ENCODE data around the gene ENHO. TPM values are rescaled to one million over a fixed set of nuclear protein-coding genes. Genes with fewer than 3 reads are reported as not detected.

Gene ENHO
- total RNA-seq = under 0.01 TPM in 1 of 2 replicates, not detected in the other

DNA sequence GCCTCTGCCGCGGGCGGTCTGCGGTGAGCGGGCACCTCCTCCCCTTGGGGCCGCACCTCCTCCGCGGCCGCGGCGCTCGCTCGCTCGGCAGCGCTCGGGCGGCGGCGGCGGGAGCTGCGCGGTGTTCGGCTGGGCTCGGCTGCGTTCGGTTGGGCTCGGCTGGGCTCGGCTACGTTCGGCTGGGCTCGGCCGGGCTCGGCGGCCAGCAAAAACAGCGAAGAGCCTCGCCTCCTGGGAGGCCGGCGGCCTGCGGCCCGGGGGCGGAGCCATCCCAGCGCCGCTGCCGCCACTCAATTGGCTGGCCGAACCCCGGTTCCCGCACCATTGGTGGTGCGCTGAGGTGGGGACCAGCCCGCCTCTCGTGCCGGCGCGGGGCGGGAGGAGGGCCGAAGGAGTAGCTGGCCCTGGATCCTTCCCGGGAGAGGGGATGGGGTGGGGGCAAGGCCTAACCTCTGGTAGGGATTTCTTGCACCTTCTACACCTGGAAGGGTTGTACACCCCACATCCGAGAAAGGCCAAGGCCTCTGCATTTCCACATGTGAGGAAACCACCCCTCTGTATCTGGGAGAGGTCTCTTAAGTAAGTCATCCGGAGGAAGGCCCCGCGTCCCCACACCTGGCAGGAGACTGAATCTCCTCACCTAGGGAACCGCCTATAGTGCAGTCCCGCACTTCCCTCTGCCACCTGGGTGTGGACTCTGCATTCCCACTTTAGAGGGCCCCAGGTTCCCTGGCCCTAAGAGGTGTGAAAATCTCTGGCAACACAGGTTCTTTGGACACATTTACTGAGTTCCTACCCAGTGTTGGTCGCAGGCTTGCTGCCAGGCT lies at the start of gene ENHO:
TSS of gene ENHO (minus strand) at position 20 of the 827 bp plus-strand sequence. CDS start 1,295 bp downstream, outside the sequence.
- DNase-seq (ENCODE audit: low read depth in 2 of 2) = peak; percentile 57 to 89

DNA sequence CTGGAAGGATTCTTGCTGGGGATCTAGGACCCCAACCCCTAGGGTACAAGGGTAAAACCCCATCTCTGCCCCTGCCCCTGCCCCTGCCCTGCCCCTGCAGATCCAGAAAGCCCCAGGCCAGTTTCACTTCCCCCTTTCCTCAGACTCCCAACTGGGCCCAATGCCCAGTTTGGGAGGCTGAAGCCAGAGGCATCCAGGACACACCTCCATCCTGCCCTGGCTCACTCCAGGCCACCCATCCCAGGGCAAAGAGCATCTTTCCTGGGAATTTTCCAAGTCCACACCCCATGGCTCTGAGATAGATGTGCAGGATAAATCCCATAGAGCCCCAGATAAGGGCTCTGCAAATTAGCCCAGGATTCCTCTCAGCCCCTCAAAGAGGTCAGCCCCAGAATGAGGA lies 49.3 kb upstream of the ENHO start:
- no peak for DNase-seq (ENCODE audit: low read depth in 2 of 2)

DNA sequence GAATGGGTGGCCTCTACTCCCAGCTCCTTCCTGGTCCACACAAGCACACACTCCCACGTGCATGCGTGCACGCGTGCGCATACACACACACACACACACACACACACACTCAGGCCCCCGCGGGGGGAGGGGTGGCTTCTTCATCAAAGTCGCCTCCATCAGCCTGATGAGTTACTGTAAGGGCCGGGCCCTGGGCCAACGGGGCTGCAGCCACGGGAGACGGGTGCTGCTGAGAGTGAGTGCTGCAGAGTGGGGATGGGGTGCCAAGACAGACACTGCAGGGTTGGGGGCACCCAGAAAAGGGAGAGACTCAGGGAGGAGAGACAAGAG lies 48.7 kb upstream of the ENHO start:
- no peak for DNase-seq (ENCODE audit: low read depth in 2 of 2)

DNA sequence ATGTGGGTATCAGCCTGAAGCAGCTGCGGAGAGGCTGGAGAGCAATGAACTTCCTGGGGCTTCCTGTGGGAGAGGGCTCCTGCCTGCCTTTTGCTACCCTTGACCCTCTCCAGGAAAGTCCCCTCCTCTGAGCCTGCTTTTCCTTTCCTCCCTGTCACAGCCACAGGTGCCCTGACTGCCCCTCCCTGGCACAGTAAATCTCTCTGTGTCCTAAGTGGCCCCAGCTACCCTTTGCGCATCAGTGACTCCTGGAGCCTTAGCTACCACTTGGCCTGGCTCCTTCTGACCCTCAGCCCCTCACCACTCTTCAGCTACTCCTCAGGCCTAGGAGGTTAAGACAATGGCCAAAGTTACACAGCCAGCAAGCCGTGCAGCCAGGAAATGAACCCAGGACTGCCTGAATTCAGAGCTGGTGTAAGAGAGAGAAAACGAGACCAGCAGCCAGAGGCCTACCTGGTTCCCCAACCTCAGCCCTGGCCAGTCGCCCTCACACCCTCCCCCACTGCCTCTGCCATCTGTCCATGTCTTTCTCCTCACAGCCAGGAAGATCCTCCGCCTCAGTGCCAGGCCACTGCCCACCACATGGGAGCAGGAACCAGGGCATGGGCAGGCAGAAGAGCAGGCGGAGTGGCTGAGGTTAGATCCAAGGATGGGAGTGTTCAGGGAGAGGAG lies 48.2 kb upstream of the ENHO start:
- DNase-seq (ENCODE audit: low read depth in 2 of 2) = no peak

DNA sequence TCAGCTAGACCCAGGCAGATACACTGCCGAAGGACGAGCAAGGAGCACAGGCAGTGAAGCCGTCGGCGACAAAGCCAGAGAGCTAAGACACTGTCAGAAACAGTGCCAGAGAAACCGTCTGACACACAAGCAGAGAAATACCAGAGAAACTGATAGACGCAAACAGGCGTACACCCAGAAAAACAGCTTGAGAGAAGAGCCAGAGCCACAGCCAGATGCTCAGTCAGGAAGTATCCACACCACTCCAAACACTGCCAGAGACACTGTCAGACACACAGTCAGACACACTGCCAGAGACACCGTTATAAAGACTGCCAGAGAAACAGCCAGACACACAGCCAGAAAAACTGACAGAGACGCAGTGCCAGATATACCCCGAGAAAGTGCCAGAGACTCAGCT lies 47.6 kb upstream of the ENHO start:
- no peak for DNase-seq (ENCODE audit: low read depth in 2 of 2)

DNA sequence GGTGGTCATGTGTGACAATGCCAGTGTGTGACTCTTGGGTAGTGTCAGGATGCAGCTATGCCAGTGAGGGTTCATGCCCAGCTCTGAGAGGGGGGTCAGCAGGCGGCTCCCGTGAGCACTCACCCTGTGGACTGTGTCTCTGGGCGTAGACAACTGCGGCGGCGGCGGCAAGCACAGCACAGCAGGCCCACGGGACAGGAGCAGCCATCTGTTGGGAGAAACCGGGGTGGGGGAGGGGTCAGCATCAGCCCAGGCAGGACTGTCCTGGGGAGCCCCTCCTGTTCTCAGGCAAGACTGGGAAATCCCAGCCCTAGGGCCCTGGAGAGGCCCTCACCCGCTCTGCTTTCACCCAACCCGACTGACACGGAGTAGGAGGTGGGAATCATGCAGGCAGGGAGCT lies 46.0 kb upstream of the ENHO start:
- DNase-seq (ENCODE audit: low read depth in 2 of 2) = no peak

DNA sequence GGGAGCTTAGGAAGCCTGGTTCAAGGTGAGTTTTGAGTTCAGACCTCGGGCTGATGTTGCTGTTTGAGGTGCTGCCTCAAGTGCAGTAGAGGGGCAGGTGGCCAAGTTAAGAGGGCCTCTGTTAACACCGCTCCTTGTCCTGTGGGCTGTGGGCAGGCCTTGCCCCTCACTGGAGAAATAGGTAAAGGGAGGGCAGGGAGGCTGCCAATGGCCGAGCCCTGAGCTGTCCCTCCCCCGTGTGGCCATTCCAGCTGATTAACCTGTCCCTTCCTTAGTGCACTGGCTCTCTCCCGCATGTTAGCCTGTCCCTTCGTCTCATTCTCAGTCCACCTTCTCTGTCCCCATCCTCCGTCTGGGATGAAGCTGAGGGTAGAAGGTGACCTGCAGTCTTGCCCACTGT lies 45.3 kb upstream of the ENHO start:
- no peak for DNase-seq (ENCODE audit: low read depth in 2 of 2)

DNA sequence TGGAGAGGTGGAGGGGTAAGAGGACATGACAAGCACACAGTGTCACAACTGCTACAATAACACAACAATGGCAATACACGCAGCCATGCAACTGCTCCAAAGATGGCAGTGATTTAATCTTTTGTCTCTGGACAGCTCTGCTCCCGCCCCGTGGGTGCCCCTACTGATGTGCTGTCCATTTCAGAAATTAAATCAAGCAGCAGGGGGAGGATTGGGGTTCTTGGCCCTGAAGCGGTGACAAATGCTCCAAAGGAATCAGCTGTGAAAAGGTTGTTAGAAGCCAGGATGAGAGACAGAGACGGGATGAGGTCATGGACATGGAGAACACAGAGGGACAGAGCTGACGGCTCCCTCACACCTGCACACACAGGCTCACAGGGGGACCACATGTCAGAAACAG lies 44.2 kb upstream of the ENHO start:
- DNase-seq (ENCODE audit: low read depth in 2 of 2) = no peak

DNA sequence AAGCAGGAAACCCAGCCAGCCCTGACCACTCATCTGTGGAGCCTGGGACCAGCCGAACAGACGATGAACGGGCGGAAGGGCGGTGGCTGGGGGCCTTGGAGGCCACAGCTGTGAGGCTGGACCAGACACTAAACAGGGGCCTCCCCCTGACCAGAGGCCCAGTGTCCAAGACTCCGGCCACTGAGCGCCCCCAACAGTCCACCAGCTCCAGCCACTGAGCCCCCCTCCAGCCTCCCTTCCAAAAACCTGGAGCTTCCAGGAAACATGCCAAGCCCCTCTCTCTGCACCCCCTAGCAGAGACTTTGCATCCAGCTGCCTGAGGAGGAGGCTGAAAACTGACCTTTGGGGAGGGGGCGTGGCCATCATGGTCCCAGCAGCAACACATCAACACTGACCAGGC lies 43.5 kb upstream of the ENHO start:
- no peak for DNase-seq (ENCODE audit: low read depth in 2 of 2)

DNA sequence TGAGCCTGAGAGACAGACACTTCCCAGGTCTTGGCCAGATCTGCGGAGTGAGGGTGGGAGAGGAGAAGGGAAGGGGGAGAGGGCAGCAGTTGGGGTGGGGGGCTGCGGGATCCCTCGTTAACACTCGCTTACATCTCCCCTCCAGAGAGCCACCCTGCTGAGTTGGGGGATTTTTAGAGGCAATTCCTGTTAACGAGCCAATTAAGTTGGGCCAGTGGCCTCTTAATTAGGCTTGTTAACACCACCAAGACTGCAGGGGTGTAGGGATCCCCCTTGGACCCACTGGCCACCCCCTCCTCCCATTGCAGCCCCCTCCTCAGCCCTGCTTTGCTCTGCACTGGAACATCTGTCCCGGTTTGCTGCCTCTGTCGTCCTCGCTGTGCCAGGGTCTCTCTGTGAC lies 43.1 kb upstream of the ENHO start:
- DNase-seq (ENCODE audit: low read depth in 2 of 2) = no peak

DNA sequence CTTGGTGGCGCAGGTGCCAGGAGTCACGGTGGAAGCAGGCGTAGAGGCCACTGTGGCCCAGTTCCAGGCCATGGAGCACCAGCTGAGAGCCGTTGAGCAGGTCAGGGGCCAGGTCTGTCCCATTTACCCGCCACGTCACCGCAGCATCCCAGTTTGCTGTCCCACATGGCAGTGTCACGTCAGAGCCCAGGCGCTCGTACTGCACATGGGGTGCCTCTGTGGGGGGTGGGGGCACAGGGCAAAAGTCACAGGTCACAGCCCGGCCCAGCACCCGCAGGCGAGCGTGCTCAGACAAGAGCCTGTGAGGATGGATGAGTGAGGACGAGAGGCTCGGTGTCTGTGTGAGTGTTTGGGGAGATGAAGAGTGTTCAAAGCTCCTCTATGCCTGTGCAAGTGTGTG lies 41.8 kb upstream of the ENHO start:
- DNase-seq (ENCODE audit: low read depth in 2 of 2) = no peak

DNA sequence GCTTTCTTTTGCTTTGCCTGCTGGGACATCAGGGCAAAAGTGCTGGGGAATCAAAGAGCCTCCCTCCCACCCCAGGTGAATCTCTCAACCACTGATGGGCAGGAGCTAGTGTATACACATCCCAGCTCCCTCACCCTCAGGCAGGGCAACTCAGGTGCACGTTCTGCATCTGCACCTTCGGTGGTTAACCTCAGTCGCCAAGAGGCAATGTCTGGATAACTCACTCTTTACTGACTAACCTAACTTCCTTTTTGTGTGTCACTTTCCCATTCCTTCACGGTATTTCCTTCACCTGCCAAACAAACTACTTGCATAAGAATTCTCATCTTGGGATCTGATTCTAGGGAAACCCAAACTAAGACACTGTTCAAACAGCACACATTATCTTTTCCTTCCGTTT lies 40.5 kb upstream of the ENHO start:
- no peak for DNase-seq (ENCODE audit: low read depth in 2 of 2)

DNA sequence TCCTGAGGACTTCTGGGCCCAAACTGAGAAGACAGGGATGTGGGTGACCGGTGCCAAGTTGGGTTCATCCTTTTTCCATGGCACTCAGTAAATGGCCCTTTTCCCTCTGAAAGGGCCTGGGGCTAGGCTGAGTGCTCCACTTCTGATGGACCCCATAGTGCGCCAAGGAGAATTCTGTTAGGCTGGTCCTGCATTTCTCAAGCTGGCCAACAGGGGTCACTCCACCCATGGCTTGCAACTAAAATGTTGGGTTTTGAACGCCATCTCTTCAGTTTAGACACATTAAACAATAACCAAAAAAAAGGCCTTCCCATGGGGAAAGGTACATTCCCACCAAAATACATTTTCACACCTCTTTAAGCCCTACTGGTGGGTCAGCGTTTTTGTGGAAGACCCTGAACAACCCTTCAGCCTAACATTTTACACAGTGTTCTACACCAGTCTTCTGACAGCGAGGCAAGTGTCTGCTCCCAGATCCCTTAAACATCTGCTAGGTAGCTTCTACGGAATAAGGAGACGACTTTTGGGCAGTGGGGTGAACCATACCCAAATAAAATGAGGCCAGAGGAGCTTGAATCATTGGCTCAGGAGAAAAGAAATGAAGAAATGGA lies 39.5 kb upstream of the ENHO start:
- DNase-seq (ENCODE audit: low read depth in 2 of 2) = no peak

DNA sequence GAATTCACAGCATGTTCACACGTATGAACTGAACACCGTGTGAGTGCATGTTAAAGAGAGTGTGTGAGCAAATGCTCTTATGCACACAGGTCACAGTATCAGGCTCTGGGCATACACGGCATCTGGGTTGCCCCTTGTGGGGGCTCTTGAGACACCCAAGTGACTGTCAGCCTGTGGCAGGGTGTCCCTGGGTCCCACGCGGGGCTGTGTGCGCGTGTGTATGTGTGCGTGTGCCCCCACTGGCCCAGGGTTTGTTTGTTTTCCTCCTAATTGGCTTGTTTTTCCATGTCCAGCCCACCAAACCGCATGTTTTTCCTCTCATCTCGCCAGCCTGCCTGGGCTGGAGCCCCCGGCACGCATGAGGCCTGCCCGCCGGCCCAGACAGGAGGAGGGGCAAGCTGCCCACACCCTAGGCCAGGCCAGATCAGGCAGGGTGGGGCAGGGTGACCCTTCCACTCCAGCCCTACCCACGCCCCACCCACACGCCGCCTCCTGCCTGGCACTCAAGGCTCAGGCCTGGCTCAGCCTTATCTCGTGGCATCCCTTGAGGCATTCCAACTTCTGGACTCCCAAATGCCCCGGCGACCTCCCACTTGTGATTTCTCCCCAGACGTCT lies 37.9 kb upstream of the ENHO start:
- DNase-seq (ENCODE audit: low read depth in 2 of 2) = no peak

DNA sequence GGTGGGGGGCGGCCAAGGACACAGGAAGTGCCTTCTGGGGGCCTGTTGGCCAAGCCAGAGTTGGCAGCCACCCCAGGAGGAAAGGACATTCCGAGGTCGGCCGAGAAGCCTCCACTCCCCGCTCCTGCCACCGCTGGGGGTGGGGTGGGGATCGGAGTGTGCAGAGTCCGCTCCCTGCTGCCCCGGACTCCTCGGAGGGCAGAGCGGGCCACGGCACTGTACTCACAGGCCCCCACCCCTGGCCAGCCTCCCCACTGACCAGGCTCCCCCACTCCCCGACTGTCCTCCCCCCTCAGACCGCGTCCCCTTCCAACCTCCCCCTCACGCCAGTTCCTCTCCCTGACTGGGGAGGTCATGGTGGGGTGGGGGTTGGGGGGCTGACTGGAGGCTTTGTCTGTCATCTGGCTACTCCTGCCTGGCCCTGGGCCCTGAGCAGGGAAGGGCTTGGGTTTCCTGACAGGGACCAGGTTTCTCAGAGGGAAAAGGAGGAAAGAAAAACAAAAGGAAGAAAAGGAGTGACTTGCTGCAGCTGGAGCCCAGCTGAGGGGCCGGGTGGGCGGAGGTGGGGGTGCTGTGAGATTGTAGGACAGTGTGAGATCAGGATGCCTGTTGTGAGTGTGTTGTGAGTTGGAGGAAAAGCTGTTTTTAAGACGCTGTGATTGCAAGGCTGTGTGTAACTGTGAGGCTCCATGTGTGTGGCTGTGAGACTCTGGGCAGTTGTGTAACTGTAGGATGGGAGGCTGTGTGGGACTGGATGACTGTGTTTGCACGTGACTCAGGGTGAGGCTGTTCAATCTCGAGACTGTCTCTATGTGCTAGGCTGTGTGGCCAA lies 37.0 kb upstream of the ENHO start:
- DNase-seq (ENCODE audit: low read depth in 2 of 2) = no peak

DNA sequence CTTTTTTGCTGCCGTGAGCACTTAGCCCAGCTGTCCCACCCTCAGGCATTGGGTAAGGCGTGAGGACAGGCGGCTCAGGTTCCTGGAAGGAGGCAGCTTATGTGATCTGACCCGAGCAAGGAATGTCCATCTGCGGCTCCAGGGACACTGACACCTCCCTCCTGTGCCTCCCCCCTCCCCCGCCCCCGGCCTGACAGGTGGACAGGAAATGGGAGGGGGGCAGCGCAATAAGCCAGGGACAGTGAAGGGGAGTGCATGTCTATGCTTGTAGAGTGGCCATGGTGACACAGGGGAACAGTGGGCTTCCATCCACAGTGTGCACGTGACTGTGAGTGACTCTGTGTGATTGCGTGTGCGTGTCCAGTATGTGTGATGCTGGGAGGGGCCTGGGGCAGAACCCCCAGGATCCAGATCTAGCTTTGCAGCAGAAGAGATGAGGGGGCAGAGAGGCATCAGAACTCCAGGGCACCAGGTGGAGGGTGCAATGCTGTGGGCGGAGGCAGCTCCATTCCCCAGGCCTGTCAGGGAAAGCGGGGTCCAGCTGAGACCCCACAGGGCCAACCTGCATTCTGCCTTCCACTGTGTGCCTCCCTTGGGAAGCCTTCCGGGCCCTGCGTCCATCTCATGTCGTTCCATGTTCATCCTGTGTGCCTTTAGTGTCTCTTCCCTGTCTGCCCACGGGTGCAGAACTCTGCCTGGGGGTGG lies 36.3 kb upstream of the ENHO start:
- no peak for DNase-seq (ENCODE audit: low read depth in 2 of 2)

DNA sequence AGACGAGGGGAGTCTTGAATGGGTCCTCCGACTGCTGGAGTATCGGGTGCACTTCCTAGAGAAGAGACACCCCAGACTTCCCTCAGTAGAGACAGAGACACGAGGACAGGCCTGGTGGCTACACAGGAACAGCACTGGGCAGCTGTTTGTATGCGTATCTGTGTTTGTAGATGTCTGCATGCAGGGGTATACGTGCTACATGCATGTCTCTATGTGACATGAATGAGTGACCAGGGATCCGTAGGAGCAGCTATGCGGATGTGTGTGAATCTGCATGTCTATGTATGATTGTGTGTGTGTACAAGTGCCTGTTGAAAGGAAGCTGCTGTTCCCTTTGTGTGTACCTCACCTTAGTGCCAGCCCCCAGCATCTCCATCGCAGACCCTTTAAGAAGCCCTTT lies 35.6 kb upstream of the ENHO start:
- DNase-seq (ENCODE audit: low read depth in 2 of 2) = no peak

DNA sequence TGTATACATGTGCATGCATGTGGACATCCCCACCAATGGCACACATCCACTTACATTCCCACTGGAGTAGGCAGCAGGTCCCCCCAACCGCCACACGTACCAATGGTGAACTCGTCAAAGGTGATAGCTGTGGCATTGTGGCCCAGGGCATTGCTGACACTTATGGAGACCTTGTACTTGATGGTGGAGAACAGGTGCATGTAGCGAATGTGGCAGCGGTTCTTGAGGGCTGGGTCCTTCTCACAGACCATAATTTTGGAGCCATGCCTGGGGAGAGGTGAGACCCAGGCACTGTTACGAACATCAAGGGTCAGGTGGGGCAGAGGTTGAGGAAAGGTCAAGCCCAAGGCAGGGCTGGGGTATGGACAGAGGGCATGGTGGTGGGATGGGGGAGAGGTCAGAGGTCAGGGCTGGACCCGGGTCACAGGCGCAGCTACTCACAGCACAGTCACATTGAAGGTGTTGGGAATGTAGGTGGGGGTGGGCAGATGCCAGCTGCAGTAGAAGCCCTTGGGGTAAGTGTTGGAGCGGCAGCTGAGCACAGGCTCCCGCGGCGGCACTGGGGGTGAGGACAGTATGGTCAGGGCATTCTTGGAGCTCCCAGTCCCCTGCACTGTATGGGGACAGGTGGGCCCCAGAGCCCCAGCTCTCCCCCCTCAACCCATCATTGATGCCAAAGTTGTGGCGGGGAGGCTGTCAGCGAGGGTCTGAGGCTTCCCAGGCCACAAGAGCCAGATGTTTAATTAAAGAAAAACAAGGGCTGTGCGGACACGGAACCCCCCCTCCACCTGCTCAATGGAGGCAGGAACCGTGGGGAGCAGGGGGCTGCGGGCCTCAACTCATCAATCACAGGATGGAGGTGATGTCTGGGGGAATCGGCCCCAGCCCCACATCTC lies 34.9 kb upstream of the ENHO start:
- DNase-seq (ENCODE audit: low read depth in 2 of 2) = no peak

DNA sequence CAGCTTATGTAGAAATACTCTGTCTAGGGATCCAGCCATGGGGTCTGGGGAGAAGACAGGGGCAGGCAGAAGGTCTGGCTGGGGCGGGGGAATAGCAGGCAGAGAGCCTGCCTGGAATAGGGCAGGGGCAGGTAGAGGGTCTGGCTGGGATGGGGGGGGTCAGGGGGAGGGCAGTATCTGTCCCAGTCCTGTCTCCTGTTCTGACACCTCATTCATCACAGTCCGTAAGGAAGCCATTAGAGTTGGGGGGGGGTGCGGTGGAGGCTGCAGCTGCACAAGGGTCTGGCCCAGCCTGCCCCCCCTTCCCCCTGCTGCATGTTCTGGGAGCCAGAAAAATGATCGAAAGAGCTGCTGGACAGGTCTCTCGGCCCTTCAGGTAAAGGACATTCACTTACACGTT lies 34.2 kb upstream of the ENHO start:
- no peak for DNase-seq (ENCODE audit: low read depth in 2 of 2)

Measured in dermis microvascular lymphatic vessel endothelial cell (primary cell).